SK-N-DZ (cell line): ENCODE data around the gene TMC8.
A peak's percentile ranks its signal among the peaks of the same experiment; 100 is the strongest.
"Not testable (repeated sequence)": the region's sequence is repeated elsewhere in the genome, so short reads cannot be mapped to it uniquely, and the experiment has no call there.

Experiments used
- DNase-seq: peaks from one replicate; pipeline ENCODE4 v3.0.0-alpha.2; 2015; ENCODE audit warnings: low spot score

The TMC8 gene

DNA sequence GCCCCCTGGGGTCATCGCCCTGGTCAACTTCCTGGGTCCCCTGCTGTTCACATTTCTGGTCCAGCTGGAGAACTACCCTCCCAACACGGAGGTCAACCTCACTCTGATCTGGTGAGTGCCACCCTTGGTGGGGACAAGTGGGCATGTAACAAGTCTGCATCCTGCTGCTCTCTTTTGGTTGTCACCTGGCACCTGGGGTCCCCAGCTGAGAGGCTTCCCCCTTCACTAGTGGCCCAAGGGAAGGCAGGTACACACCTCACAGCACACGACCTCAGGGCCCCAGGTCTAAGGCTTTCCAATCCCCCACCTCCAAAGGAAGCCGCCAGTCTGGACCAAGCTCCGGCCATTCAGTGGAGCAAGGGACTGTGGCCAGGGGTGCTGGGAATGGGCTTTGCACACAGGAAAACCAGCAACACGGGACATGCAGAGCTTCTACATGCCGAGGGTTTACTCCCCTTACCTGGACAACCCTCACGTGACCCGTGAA lies 4.4 kb downstream of the TMC8 start:
- DNase-seq: no peak

DNA sequence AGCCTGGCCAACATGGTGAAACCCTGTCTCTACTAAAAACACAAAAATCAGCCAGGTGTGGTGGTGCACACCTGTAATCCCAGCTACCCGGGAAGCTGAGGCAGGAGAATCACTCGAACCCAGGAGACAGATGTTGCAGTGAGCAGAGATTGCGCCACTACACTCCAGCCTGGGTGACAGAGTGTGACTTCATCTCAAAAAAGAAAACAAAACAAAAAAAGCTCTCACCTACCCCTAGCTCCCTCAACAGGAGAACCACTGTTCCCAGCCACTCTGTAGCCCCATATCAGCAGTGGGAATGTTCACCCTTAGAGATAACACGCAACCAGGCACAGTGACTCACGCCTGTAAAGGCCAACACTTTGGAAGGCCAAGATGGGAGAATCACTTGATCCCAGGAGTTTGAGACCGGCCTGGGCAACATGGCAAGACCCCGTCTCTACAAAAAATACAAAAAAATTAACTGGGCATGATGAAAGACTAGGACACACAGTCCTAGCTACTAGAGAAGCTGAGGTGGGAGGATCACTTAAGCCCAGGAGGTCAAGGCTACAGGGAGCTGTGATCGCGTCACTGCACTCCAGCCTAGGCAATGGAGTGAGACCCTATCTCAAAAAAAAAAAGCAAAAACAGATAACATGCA lies 5.4 kb downstream of the TMC8 start:
- no peak for DNase-seq

GRCh38 chr17:78137392-78138203 lies 7.0 kb downstream of the TMC8 start:
- DNase-seq: no peak

- no peak for DNase-seq
Measured at GRCh38 chr17:78138204-78139060, 7.9 kb downstream of the TMC8 start.

DNA sequence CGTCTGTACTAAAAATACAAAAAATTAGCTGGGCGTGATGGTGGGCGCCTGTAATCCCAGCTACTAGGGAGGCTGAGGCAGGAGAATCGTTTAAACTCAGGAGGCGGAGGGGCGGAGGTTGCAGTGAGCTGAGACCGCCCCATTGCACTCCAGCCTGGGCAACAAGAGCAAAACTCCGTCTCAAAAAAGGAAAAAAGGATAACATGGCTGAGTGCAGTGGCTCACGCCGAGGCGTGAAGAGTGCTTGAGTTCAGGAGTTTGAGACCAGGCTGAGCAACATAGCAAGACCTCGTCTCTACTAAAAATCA lies 9.2 kb downstream of the TMC8 start:
- DNase-seq: not testable (repeated sequence)

DNA sequence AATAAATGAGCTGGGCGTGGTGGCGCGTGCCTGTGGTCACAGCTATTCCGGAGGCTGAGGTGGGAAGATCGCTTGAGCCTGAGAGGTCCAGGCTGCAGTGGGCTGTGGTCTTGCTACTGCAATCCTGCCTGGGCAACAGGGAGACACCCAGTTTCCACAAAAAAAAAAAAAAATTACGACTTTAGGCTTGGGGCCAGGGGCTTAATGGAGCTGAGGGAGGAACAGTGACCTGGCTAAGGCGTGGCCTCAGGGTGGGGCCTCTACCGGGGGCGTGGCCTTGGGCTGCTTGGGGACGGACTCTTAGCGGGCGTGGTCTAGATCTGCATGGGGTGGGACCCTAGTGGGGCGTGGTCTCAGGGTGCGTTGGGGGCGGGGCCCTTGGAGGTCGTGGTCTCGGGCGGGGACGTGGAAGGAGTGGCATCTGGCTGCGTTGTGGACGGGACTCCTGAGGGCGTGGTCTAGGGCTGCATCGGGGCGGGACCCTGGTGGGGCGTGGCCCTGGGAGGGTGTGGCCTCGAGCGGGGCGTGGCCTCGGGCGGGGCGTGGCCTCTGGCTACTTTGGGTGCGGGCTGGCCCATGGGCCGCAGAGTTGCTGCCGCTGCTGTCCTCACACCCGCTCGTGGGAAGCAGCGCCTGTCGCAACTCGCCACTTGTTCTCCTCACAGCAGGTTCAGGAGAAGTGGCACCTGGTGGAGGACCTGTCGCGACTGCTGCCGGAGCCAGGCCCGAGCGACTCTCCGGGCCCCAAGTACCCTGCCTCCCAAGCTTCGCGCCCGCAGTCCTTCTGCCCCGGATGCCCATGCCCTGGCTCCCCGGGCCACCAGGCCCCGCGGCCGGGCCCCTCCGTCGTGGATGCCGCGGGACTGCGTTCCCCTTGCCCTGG lies 9.8 kb downstream of the TMC8 start:
- peak; percentile 83 for DNase-seq

- DNase-seq: no peak
Measured at GRCh38 chr17:78141437-78142118, 11.0 kb downstream of the TMC8 start.

DNA sequence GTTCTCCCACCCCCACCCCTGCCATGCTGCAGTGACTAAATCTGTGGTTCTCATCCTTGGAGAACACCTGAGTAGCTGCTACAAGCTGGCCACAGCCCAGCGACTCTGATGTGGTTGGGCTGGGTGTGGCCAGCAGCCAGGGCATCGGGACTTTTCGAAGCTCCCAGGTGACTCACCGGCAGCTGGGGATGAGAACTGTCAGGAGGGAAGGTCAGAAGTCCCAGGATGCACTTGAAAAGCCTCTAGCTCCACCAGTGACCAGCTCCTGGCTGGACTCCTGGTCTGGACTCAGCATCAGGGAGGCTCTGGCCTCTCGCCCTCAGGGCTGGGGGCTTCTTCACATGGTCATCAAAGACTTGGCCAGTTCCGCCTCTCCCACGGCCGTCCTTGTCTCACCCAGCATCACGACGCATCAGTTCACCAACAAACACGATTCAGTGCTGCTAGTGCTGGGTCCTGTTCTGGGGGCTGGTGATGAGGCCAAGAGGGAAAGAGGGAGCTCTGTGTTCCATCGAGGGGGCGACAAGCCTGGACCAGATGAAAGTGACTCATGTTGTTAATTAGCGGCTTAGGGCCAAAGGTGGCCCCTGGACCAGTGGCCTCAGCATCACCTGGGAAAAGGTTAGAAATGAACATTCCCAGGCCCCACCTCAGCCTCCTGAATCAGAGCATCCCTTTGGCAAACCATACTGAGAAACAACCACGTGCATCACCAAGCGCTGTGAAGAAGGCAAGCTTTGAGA lies 11.7 kb downstream of the TMC8 start:
- no peak for DNase-seq

GRCh38 chr17:78143214-78144146 lies 12.9 kb downstream of the TMC8 start:
- no peak for DNase-seq

- no peak for DNase-seq
Measured at GRCh38 chr17:78144147-78144719, 13.7 kb downstream of the TMC8 start.

DNA sequence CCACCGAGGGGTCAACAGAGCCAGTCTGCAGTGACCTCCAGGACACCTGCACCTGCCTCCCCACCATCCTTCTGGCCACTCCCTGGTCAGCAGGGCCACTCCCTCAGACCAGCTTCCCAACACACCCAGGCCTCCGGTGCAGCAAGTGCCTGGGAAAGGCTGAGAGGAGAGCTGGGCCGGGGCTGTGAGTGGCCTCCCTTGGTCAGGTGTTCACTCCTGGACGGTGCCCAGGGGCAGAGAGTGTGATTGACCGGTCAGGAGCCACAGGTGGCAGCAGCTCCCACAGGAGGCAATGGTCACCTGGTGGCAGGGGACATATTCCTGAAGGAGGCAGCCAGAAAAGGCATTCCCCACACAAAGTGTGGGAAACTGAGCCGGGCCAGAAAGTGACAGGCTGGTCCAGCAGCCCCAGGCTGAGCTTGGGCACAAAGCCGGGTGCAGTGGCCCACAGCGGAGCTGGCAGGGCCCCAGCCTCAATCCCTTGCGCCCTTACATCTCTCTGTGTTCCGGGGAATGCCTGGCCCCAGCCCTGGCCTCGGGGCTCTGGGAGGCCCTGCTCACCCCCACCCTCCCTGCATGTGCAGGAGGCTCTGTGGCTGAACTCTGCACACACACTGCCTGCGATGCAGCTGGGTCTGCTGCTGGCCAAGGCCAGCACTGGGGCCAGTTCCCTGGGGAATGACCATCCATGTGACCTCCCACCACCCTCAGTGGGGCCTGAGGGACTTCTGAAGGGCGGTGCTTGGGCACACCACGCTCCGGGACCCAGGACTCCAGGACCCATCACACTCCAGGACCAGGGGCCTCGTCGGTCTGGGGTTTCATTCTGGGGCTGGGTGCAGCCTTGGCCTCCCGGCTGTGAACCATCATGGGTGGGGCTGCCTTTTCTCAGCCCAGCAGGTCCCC lies 14.4 kb downstream of the TMC8 start:
- no peak for DNase-seq

DNA sequence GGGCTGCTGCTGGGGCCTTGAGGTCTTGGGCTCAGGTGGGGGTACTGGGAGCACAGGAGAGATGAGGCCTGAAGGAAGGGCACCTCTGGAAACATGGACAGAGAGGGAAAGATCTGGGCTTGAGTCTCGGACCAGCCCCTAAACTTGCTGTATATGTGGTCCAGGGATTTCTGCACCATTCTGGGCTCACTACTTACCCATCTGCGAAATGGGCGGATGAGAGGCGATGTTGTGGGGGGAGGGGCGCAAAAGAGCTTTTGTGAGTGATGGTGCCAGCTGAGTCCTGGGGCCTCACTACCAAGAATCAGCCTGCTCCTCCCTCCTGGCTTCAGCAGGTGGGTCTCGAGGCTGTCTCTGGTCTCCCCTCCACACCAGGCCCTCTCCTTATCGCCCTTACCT lies 15.9 kb downstream of the TMC8 start:
- DNase-seq: no peak

GRCh38 chr17:78146881-78147280 lies 16.3 kb downstream of the TMC8 start:
- DNase-seq: no peak

GRCh38 chr17:78147315-78147998 lies 16.9 kb downstream of the TMC8 start:
- no peak for DNase-seq

DNA sequence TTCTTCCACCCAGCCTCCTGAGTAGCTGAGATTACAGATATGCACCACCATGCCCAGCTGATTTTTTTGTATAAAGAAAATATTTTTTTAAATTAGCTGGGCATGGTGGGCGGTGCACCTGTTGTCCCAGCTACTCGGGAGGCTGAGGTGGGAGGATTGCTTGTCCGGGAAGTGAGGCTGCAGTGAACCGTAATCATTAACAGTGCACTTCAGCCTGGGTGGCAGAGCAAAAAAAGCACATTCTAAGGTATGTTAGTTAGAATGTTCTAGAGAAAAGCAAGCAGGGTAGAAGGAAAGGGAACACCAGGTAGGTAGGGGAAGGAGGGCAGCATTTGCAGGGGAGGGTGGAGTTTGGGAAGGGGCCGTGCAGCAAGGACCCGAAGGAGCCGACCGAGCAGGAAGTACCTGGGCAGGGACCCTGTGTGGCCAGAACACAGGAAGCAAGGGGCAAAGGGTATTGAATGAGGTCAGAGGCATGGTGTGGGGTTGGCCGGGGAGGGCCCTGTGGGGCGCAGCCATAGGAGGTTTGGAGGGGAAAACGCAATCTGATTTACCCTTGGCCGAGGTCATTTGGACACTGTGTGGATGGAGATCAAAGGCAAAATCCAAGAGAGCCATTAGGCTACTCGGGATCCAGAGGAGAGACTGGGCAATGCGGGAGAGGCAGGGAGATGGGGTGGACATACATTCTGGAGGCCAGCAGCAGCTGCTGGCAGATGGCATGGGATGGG lies 17.9 kb downstream of the TMC8 start:
- DNase-seq: no peak

- DNase-seq: no peak
Measured at GRCh38 chr17:78151514-78152008, 21.0 kb downstream of the TMC8 start.
